ENCODE results near the gene BAK1.

The BAK1 gene

GRCh38 chr6:33588894-33589293, 8.8 kb upstream of the BAK1 start:
- H3K4me2 ChIP-seq (ENCODE audit: low read length): no peak overlapping the region
- H3K9me3 ChIP-seq (ENCODE audit: insufficient read depth, low read length): no peaks in the 10 kb centered on the region
- no peaks in the 10 kb centered on the region for H3K79me2 ChIP-seq (ENCODE audit: low read length)
- no peaks in the 10 kb centered on the region for H3K27me3 ChIP-seq (ENCODE audit: low read depth, low read length)
- no peak overlapping the region for H3K4me3 ChIP-seq (ENCODE audit: low read length)
- no peaks in the 10 kb centered on the region for H4K20me1 ChIP-seq (ENCODE audit: insufficient read depth, low read length)
- no peak overlapping the region for H2AFZ ChIP-seq (ENCODE audit: low read depth, low read length)
- TF ChIP-seq EZH2phosphoT487 (IDR thresholded peaks at IDR 0.05; ENCODE audit: low read depth) (no peak), CTCF (IDR thresholded peaks at IDR 0.05; ENCODE audit: low read depth, low read length) (no peak)
- H3K27ac ChIP-seq (ENCODE audit: low read length): no peak overlapping the region
- peaks cover 32% of the 10 kb centered on the region for H3K4me1 ChIP-seq (ENCODE audit: low read length)
- no peak overlapping the region for H3K9ac ChIP-seq (ENCODE audit: low read length)
- no peaks in the 10 kb centered on the region for H3K36me3 ChIP-seq (replicated peaks; ENCODE audit: low read depth, low read length)

GRCh38 chr6:33587529-33587928, 7.5 kb upstream of the BAK1 start:
- TF ChIP-seq EZH2phosphoT487 (IDR thresholded peaks at IDR 0.05; ENCODE audit: low read depth) (no peak), CTCF (IDR thresholded peaks at IDR 0.05; ENCODE audit: low read depth, low read length) (no peak)
- Histone ChIP-seq H2AFZ (ENCODE audit: low read depth, low read length) (no peak overlapping the region), H3K27ac (ENCODE audit: low read length) (no peak overlapping the region), H3K4me1 (ENCODE audit: low read length) (peaks cover 27% of the 10 kb centered on the region), H3K9ac (ENCODE audit: low read length) (no peak overlapping the region), H3K27me3 (ENCODE audit: low read depth, low read length) (no peaks in the 10 kb centered on the region), H3K36me3 (replicated peaks; ENCODE audit: low read depth, low read length) (no peaks in the 10 kb centered on the region), H3K4me3 (ENCODE audit: low read length) (no peak overlapping the region), H3K79me2 (ENCODE audit: low read length) (no peaks in the 10 kb centered on the region), H4K20me1 (ENCODE audit: insufficient read depth, low read length) (no peaks in the 10 kb centered on the region), H3K9me3 (ENCODE audit: insufficient read depth, low read length) (no peaks in the 10 kb centered on the region), H3K4me2 (ENCODE audit: low read length) (no peak overlapping the region)

GRCh38 chr6:33586108-33586640, 6.1 kb upstream of the BAK1 start:
- peaks cover 26% of the 10 kb centered on the region for H3K4me1 ChIP-seq (ENCODE audit: low read length)
- no peak overlapping the region for H3K27ac ChIP-seq (ENCODE audit: low read length)
- H3K27me3 ChIP-seq (ENCODE audit: low read depth, low read length): no peaks in the 10 kb centered on the region
- H3K36me3 ChIP-seq (replicated peaks; ENCODE audit: low read depth, low read length): no peaks in the 10 kb centered on the region
- peak overlapping the region; percentile 81 for H3K4me2 ChIP-seq (ENCODE audit: low read length)
- no peaks in the 10 kb centered on the region for H3K9me3 ChIP-seq (ENCODE audit: insufficient read depth, low read length)
- peak overlapping the region; percentile 44 for H3K9ac ChIP-seq (ENCODE audit: low read length)
- no peaks in the 10 kb centered on the region for H3K79me2 ChIP-seq (ENCODE audit: low read length)
- H4K20me1 ChIP-seq (ENCODE audit: insufficient read depth, low read length): no peaks in the 10 kb centered on the region
- TF ChIP-seq CTCF (IDR thresholded peaks at IDR 0.05; ENCODE audit: low read depth, low read length) (no peak), EZH2phosphoT487 (IDR thresholded peaks at IDR 0.05; ENCODE audit: low read depth) (no peak)
- H2AFZ ChIP-seq (ENCODE audit: low read depth, low read length): peak overlapping the region; percentile 76
- H3K4me3 ChIP-seq (ENCODE audit: low read length): peak overlapping the region; percentile 71

- Histone ChIP-seq H3K79me2 (ENCODE audit: low read length) (no peaks in the 10 kb centered on the region), H3K4me1 (ENCODE audit: low read length) (peaks cover 24% of the 10 kb centered on the region), H3K4me2 (ENCODE audit: low read length) (peak overlapping the region; percentile 81), H3K4me3 (ENCODE audit: low read length) (peak overlapping the region; percentile 71), H3K27ac (ENCODE audit: low read length) (0 out of 2 replicates have a peak overlapping the region, but pooled peaks have one; percentile 13), H4K20me1 (ENCODE audit: insufficient read depth, low read length) (no peaks in the 10 kb centered on the region), H2AFZ (ENCODE audit: low read depth, low read length) (peak overlapping the region; percentile 76), H3K9ac (ENCODE audit: low read length) (peak overlapping the region; percentile 56), H3K27me3 (ENCODE audit: low read depth, low read length) (no peaks in the 10 kb centered on the region), H3K36me3 (replicated peaks; ENCODE audit: low read depth, low read length) (no peaks in the 10 kb centered on the region), H3K9me3 (ENCODE audit: insufficient read depth, low read length) (no peaks in the 10 kb centered on the region)
- TF ChIP-seq CTCF (IDR thresholded peaks at IDR 0.05; ENCODE audit: low read depth, low read length) (peak; percentile 70), EZH2phosphoT487 (IDR thresholded peaks at IDR 0.05; ENCODE audit: low read depth) (no peak)
Measured at GRCh38 chr6:33585403-33586107, 5.5 kb upstream of the BAK1 start.
